HG02943 (cell line): Measurements from ENCODE around the gene CCDC191.

ENCODE experiments used
- ATAC-seq: cut with Tn5 transposase; IDR thresholded peaks from one replicate; pipeline ENCODE4 v1.9.1; 2021; ENCODE audit warnings: mild to moderate bottlenecking, low read depth, moderate library complexity; ENCODE audit not compliant: unreplicated experiment

CCDC191 gene

GRCh38 chr3:114056130-114057010 lies at the start of gene CCDC191, which contains the start of gene QTRT2:
Gene CCDC191 (minus strand): TSS chr3:114056526. CDS start chr3:114056466, 60 bp downstream.
Gene QTRT2 (plus strand): TSS chr3:114056737. CDS start chr3:114065258, 8,521 bp downstream.
- ATAC-seq = peak; percentile 99

- ATAC-seq = no peak
Observed at GRCh38 chr3:114104414-114104813, 48.1 kb upstream of the CCDC191 start.

GRCh38 chr3:114103858-114104257 lies 47.5 kb upstream of the CCDC191 start:
- ATAC-seq = no peak

- no peak for ATAC-seq
Observed at GRCh38 chr3:114103181-114103580, 46.9 kb upstream of the CCDC191 start.

GRCh38 chr3:114101101-114101500 lies 44.8 kb upstream of the CCDC191 start:
- ATAC-seq = no peak

GRCh38 chr3:114095796-114096195 lies 39.5 kb upstream of the CCDC191 start:
- no peak for ATAC-seq

- no peak for ATAC-seq
Observed at GRCh38 chr3:114093596-114093995, 37.3 kb upstream of the CCDC191 start.

- ATAC-seq = no peak
Observed at GRCh38 chr3:114093016-114093380, 36.7 kb upstream of the CCDC191 start.

- ATAC-seq = no peak
Observed at GRCh38 chr3:114092151-114093015, 36.1 kb upstream of the CCDC191 start.

GRCh38 chr3:114089675-114090074 lies 33.3 kb upstream of the CCDC191 start:
- no peak for ATAC-seq

GRCh38 chr3:114086356-114086755 lies 30.0 kb upstream of the CCDC191 start:
- no peak for ATAC-seq

- ATAC-seq = no peak
Observed at GRCh38 chr3:114083112-114083511, 26.8 kb upstream of the CCDC191 start.

GRCh38 chr3:114081037-114081436 lies 24.7 kb upstream of the CCDC191 start:
- ATAC-seq = no peak

GRCh38 chr3:114080201-114080600 lies 23.9 kb upstream of the CCDC191 start:
- ATAC-seq = no peak

GRCh38 chr3:114079761-114080160 lies 23.4 kb upstream of the CCDC191 start:
- no peak for ATAC-seq

- ATAC-seq = no peak
Observed at GRCh38 chr3:114078126-114078525, 21.8 kb upstream of the CCDC191 start.

- ATAC-seq = no peak
Observed at GRCh38 chr3:114076711-114077110, 20.4 kb upstream of the CCDC191 start.

- no peak for ATAC-seq
Observed at GRCh38 chr3:114071786-114072185, 15.5 kb upstream of the CCDC191 start.

GRCh38 chr3:114068336-114068735 lies 12.0 kb upstream of the CCDC191 start:
- no peak for ATAC-seq

- no peak for ATAC-seq
Observed at GRCh38 chr3:114067804-114068203, 11.5 kb upstream of the CCDC191 start.

- ATAC-seq = no peak
Observed at GRCh38 chr3:114060906-114061655, 4.8 kb upstream of the CCDC191 start.
